Panc1 (cell line): ENCODE results near the gene PAOX.

Experiments
- POLR2AphosphoS5 ChIP-seq: IDR thresholded peaks from 2 replicates; pipeline ENCODE4 v1.6.1; 2012; ENCODE audit warnings: mild to moderate bottlenecking, low read depth, low read length, moderate library complexity
- TF ChIP-seq, protein P1 (sequence below): fragments of 450-650 bp; IDR thresholded peaks from 2 replicates; pipeline ENCODE4 v1.5.1; 2017; ENCODE audit warnings: mild to moderate bottlenecking

DNA sequence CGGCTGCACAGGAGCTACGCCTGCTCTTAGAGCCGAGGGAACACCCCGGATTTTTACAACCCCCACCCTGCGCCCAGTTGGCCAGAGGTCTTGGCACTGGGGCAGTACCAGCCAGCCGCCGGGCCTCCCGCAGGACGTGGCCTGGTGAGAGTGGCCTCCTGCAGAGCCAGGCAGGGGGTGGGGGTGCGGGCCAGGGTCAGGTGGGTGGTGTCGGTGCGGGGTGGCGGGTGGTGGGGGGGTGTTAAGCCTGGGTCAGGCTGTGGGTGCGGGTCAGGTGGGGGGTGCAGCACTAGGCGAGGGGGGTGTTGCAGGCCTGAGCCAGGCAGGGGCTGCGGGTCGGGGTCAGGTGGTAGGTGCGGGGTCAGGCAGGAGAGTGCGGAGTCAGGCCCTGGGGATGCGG, 6.6 kb upstream of the PAOX start:
- TF ChIP-seq, protein P1, sequence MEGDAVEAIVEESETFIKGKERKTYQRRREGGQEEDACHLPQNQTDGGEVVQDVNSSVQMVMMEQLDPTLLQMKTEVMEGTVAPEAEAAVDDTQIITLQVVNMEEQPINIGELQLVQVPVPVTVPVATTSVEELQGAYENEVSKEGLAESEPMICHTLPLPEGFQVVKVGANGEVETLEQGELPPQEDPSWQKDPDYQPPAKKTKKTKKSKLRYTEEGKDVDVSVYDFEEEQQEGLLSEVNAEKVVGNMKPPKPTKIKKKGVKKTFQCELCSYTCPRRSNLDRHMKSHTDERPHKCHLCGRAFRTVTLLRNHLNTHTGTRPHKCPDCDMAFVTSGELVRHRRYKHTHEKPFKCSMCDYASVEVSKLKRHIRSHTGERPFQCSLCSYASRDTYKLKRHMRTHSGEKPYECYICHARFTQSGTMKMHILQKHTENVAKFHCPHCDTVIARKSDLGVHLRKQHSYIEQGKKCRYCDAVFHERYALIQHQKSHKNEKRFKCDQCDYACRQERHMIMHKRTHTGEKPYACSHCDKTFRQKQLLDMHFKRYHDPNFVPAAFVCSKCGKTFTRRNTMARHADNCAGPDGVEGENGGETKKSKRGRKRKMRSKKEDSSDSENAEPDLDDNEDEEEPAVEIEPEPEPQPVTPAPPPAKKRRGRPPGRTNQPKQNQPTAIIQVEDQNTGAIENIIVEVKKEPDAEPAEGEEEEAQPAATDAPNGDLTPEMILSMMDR: no peak
- TF ChIP-seq POLR2AphosphoS5: no peak
